Endothelial cell (in vitro differentiated cells): Measurements from ENCODE around the gene MYO16. TPM values are rescaled to one million over a fixed set of nuclear protein-coding genes. Genes with fewer than 3 reads are reported as not detected.

Source experiments
- DNase-seq: peaks from one replicate; pipeline ENCODE4 v3.0.0; 2021; ENCODE audit warnings: low spot score
- H3K27ac Mint-ChIP-seq: one replicate; pipeline ENCODE4 v1.8.0; 2021; ENCODE audit warnings: mixed read lengths, inconsistent platforms; ENCODE audit not compliant: unreplicated experiment
- H3K27me3 Mint-ChIP-seq: one replicate; pipeline ENCODE4 v1.8.0; 2021; ENCODE audit warnings: mild to moderate bottlenecking, moderate library complexity, mixed read lengths, inconsistent platforms; ENCODE audit not compliant: unreplicated experiment
- H3K36me3 Mint-ChIP-seq: one replicate; pipeline ENCODE4 v1.8.0; 2021; ENCODE audit warnings: mild to moderate bottlenecking, low read depth, mixed read lengths, inconsistent platforms; ENCODE audit not compliant: unreplicated experiment
- H3K4me1 Mint-ChIP-seq: one replicate; pipeline ENCODE4 v1.8.0; 2021; ENCODE audit warnings: mild to moderate bottlenecking, mixed read lengths, inconsistent platforms; ENCODE audit not compliant: unreplicated experiment
- H3K4me3 Mint-ChIP-seq: one replicate; pipeline ENCODE4 v1.8.0; 2021; ENCODE audit warnings: mild to moderate bottlenecking, mixed read lengths, inconsistent platforms; ENCODE audit not compliant: unreplicated experiment
- H3K9me3 Mint-ChIP-seq: one replicate; pipeline ENCODE4 v1.8.0; 2021; ENCODE audit warnings: mixed read lengths, inconsistent platforms; ENCODE audit not compliant: unreplicated experiment
- CTCF ChIP-seq: fragments of 200-600 bp; sonication (generic); IDR thresholded peaks from one replicate; pipeline ENCODE4 v1.5.0; 2021; ENCODE audit warnings: antibody characterized with exemption; ENCODE audit not compliant: unreplicated experiment
- total RNA-seq: library from RNA; stranded (reverse); fragmentation: NEBNext Ultra II Directional; extraction: Animal tissue kit (Norgen Biotek cat#: 25700); gene quantifications from one replicate; pipeline ENCODE4 v1.2.1, GENCODE V29; 2021; ENCODE audit not compliant: unreplicated experiment

MYO16 gene
- total RNA-seq, 1 donor from 2014 or later = 1.4 TPM

DNA sequence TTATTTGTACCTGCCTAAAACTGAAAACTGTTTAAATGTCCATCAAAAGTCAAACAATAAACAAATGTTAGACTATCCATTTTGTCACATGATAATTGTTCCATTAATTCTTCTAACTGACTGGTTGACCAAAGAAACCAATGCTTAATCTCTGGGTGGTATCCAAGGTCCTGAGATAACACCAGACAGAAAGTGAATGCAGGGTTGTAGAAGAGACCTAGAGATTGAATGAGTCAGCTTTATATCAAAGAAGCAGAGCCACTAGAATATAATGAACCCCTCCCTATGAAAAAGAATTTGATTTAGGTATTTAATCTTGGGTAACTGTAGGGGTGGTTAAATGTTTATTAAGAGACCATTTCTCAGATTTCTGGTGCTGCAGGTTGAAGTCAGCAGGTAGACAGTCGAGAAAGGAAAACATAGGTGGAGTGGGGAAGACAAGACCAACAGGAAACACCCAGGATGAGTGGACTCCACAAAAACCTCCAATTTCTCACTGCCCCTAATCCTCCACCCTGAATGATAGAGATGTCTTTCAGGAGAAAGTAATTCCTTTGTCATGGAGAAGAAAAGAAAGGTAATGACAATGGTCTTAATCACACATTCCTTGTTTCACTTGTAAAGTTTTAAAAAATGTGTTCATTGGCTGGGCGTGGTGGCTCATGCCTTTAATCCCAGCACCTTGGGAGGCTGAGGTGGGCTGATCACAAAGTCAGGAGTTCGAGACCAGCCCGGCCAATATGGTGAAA is 620.5 kb downstream of the MYO16 start:
- Mint-ChIP-seq H3K27ac (no peak overlapping the region), H3K36me3 (no peaks in the 10 kb centered on the region), H3K4me3 (no peak overlapping the region), H3K27me3 (no peaks in the 10 kb centered on the region), H3K9me3 (no peaks in the 10 kb centered on the region), H3K4me1 (peaks cover 5% of the 10 kb centered on the region)
- no peak for TF ChIP-seq CTCF
- DNase-seq = no peak

DNA sequence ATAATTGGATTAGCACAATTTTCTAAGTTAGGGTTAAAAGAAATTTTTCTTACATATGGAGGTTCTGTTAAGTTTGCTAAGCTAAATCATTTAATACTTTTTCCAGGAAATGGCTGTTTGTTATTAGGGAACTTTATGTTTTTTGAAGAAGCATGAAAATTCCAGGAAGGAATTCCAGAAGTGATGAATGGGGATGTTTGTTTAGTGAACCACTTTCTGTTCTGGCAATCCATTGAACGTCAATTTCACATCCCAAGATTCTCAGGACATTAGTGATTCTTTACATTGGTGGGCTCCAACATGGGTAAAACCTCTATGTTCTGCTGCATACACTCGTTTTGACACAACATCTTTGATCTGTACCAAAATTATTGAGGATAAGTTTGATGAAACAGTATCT is 622.5 kb downstream of the MYO16 start:
- DNase-seq = no peak
- TF ChIP-seq CTCF = no peak
- H3K27me3 Mint-ChIP-seq = no peaks in the 10 kb centered on the region
- H3K36me3 Mint-ChIP-seq = no peaks in the 10 kb centered on the region
- peaks cover 5% of the 10 kb centered on the region for H3K4me1 Mint-ChIP-seq
- no peak overlapping the region for H3K4me3 Mint-ChIP-seq
- no peaks in the 10 kb centered on the region for H3K9me3 Mint-ChIP-seq
- H3K27ac Mint-ChIP-seq = no peak overlapping the region

- TF ChIP-seq CTCF = no peak
- Mint-ChIP-seq H3K36me3 (no peaks in the 10 kb centered on the region), H3K27ac (no peak overlapping the region), H3K4me3 (no peak overlapping the region), H3K4me1 (peaks cover 5% of the 10 kb centered on the region), H3K27me3 (no peaks in the 10 kb centered on the region), H3K9me3 (no peaks in the 10 kb centered on the region)
- no peak for DNase-seq
Observed at GRCh38 chr13:109253316-109253715, 623.9 kb downstream of the MYO16 start.

GRCh38 chr13:109254274-109254673 is 624.9 kb downstream of the MYO16 start:
- Mint-ChIP-seq H3K36me3 (no peaks in the 10 kb centered on the region), H3K4me3 (no peak overlapping the region), H3K27ac (no peak overlapping the region), H3K9me3 (no peaks in the 10 kb centered on the region), H3K4me1 (peaks cover 5% of the 10 kb centered on the region), H3K27me3 (no peaks in the 10 kb centered on the region)
- no peak for DNase-seq
- no peak for TF ChIP-seq CTCF

GRCh38 chr13:109255141-109255856 is 625.9 kb downstream of the MYO16 start:
- Mint-ChIP-seq H3K9me3 (no peaks in the 10 kb centered on the region), H3K4me3 (no peak overlapping the region), H3K27me3 (no peaks in the 10 kb centered on the region), H3K36me3 (no peaks in the 10 kb centered on the region), H3K4me1 (peaks cover 5% of the 10 kb centered on the region), H3K27ac (no peak overlapping the region)
- DNase-seq = no peak
- TF ChIP-seq CTCF = no peak
